B cell (primary cell): ENCODE measurements around the gene GADD45B. TPM values are rescaled to one million over a fixed set of nuclear protein-coding genes. Genes with fewer than 3 reads are reported as not detected.

ENCODE experiments used
- ATAC-seq: fragments of 200-7000 bp; cut with Tn5 transposase; one replicate; pipeline ENCODE4 v1.10.0; 2021; ENCODE audit warnings: low read depth, mild to moderate bottlenecking, moderate number of reproducible peaks, moderate library complexity
- CTCF ChIA-PET: fragments of 350-600 bp; sonication (Branson Sonifier 250); formaldehyde crosslinking; loops from one replicate; lab custom pipeline; 2021; ENCODE audit warnings: antibody characterized with exemption, inconsistent platforms; lab: Charles Lee
- POLR2A ChIA-PET: fragments of 350-600 bp; sonication (Branson Sonifier 250); formaldehyde crosslinking; loops from one replicate; lab custom pipeline; 2021; ENCODE audit warnings: antibody characterized with exemption; lab: Charles Lee
- DNase-seq: peaks from one replicate; pipeline ENCODE4 v3.0.0; 2013
- H2AFZ ChIP-seq: 2 replicates; pipeline ENCODE4 v1.6.1; 2012; ENCODE audit warnings: mild to moderate bottlenecking, low read depth, low read length; ENCODE audit not compliant: insufficient read depth, poor library complexity, severe bottlenecking
- H3K27ac ChIP-seq, 2 donors: 1 replicate in 1 of 2; 2 replicates in 1 of 2; pipeline ENCODE4 v1.5.1; 2012 to 2013; ENCODE audit warnings: low read length in 2 of 2, mild to moderate bottlenecking in 2 of 2, moderate library complexity in 1 of 2
- H3K27me3 ChIP-seq, 4 experiments: fragments of 200-600 bp in 1 of 4; sonication (generic) in 1 of 4; replicated peaks in 1 of 4; 1 replicate in 2 of 4; 2 replicates in 2 of 4; pipeline versions ENCODE4 v1.6.1 to v1.7.0; 2013 to 2016; ENCODE audit warnings: low read length in 3 of 4, mild to moderate bottlenecking in 2 of 4, mixed read lengths in 1 of 4, moderate library complexity in 1 of 4; ENCODE audit not compliant: insufficient read depth in 4 of 4, control insufficient read depth in 3 of 4; ENCODE audit errors: control extremely low read depth in 1 of 4
- H3K36me3 ChIP-seq, 2 experiments: replicated peaks in 1 of 2; 1 replicate in 1 of 2; 2 replicates in 1 of 2; pipeline versions ENCODE4 v1.6.1 to v1.7.1; 2013; ENCODE audit warnings: low read length in 1 of 2; ENCODE audit not compliant: insufficient read depth in 2 of 2, control insufficient read depth in 1 of 2; ENCODE audit errors: control extremely low read depth in 1 of 2, extremely low read depth in 1 of 2
- H3K4me1 ChIP-seq, 2 donors: fragments of 200-600 bp in 1 of 2; sonication (generic) in 1 of 2; 1 replicate in 1 of 2; 2 replicates in 1 of 2; pipeline versions ENCODE4 v1.5.1 to v1.6.1; 2013 to 2017; ENCODE audit warnings: low read length in 2 of 2; ENCODE audit not compliant: control insufficient read depth in 2 of 2, insufficient read depth in 2 of 2
- H3K4me2 ChIP-seq: replicated peaks from 2 replicates; pipeline ENCODE3; 2012; ENCODE audit warnings: mild to moderate bottlenecking, low read depth, low read length; ENCODE audit not compliant: poor library complexity, severe bottlenecking
- H3K4me3 ChIP-seq, 5 experiments: fragments of 200-600 bp in 1 of 5; sonication (generic) in 1 of 5; 1 replicate in 3 of 5; 2 replicates in 2 of 5; pipeline versions ENCODE4 v1.5.1 to v1.7.0; 2011 to 2016; ENCODE audit warnings: low read length in 4 of 5, mild to moderate bottlenecking in 4 of 5, low read depth in 2 of 5, control low read depth in 1 of 5, moderate library complexity in 1 of 5; ENCODE audit not compliant: insufficient read depth in 1 of 5; ENCODE audit errors: control extremely low read depth in 1 of 5, extremely low read depth in 1 of 5
- H3K79me2 ChIP-seq: fragments of 200-600 bp; sonication (generic); one replicate; pipeline ENCODE4 v1.6.0; 2016; ENCODE audit warnings: low read length; ENCODE audit not compliant: control insufficient read depth, insufficient read depth
- H3K9ac ChIP-seq: fragments of 200-600 bp; sonication (generic); 2 replicates; pipeline ENCODE4 v1.6.1; 2017; ENCODE audit warnings: mild to moderate bottlenecking, low read length, moderate library complexity
- H3K9me3 ChIP-seq, 3 donors: one replicate each; pipeline versions ENCODE4 v1.6.1 to v1.7.1; 2013; ENCODE audit warnings: low read length in 2 of 3; ENCODE audit not compliant: control insufficient read depth in 2 of 3, insufficient read depth in 1 of 3; ENCODE audit errors: control extremely low read depth in 1 of 3
- H4K20me1 ChIP-seq: 2 replicates; pipeline ENCODE4 v1.6.0; 2012; ENCODE audit warnings: mild to moderate bottlenecking, low read length; ENCODE audit not compliant: insufficient read depth, control insufficient read depth, poor library complexity, severe bottlenecking
- H3K27ac Mint-ChIP-seq: one replicate; pipeline ENCODE4 v1.8.0; 2021; ENCODE audit warnings: mixed read lengths
- H3K27me3 Mint-ChIP-seq: one replicate; pipeline ENCODE4 v1.8.0; 2021; ENCODE audit warnings: mixed read lengths
- H3K4me1 Mint-ChIP-seq: one replicate; pipeline ENCODE4 v1.8.0; 2021; ENCODE audit warnings: mixed read lengths
- H3K4me3 Mint-ChIP-seq: one replicate; pipeline ENCODE4 v1.8.0; 2021; ENCODE audit warnings: mixed read lengths
- H3K9me3 Mint-ChIP-seq: one replicate; pipeline ENCODE4 v1.8.0; 2022; ENCODE audit warnings: mixed read lengths; ENCODE audit not compliant: insufficient read depth
- CTCF ChIP-seq: fragments of 200-600 bp; IDR thresholded peaks from one replicate; pipeline ENCODE4 v1.8.0; 2022; ENCODE audit warnings: antibody characterized with exemption, mild to moderate bottlenecking
- EZH2 ChIP-seq: IDR thresholded peaks from 2 replicates; pipeline ENCODE4 v1.6.1; 2012; ENCODE audit warnings: borderline replicate concordance, low read depth, mild to moderate bottlenecking, moderate library complexity, low read length; ENCODE audit not compliant: insufficient read depth, poor library complexity, severe bottlenecking
- WGBS: methylation state at CpG from one replicate; pipeline ENCODE4 v1.1.5; 2013; ENCODE audit warnings: missing lambda C conversion rate; ENCODE audit not compliant: insufficient coverage; 5-methylcytosine and 5-hydroxymethylcytosine counted together
- intact Hi-C: fragments of 100-400 bp; cut with micrococcal nuclease; formaldehyde crosslinking; loops from one replicate; pipeline ENCODE4 v1.10.0; 2022
- polyA plus RNA-seq: library from polyadenylated mRNA; depleted of rRNA; stranded (reverse); fragments of >200 nt; gene quantifications from 2 replicates; pipeline ENCODE4 v1.2.3, GENCODE V29; 2012
- total RNA-seq, 2 donors: library from RNA; stranded (reverse); fragments of 120-200 nt in 1 of 2; gene quantifications; 1 replicate in 1 of 2; 2 replicates in 1 of 2; pipeline versions ENCODE4 v1.2.3 to v1.2.4, GENCODE V29; 2013 to 2022

Gene GADD45B
- total and polyA plus RNA-seq, 2 donors (not counting 1 experiment from before 2014, with no cell fraction given): 166 to 215 TPM

- H3K79me2 ChIP-seq: peaks cover 30% of the 10 kb centered on the region
- H2AFZ ChIP-seq: no peak overlapping the region
- peak overlapping the region; percentile 85 for H3K9ac ChIP-seq
- TF ChIP-seq CTCF: peak; percentile 98
- TF ChIP-seq EZH2: no peak
- H3K4me2 ChIP-seq: peak overlapping the region; percentile 100
- H3K27ac ChIP-seq: peak overlapping the region; percentile 72
- CTCF ChIA-PET: interaction anchor here (0.7 to 5.4 kb wide), 18 partner anchors 11 to 318 kb away, joined by 3 to 134 read pairs (median 6); partner anchors contain the start of gene LMNB2
- no peaks in the 10 kb centered on the region for H3K27me3 ChIP-seq
- intact Hi-C loops: loop anchor here (1.0 to 10.0 kb wide), 7 partner anchors 79 to 320 kb away; partner anchors contain the start of genes AP3D1, PLEKHJ1, SF3A2 and SLC39A3
- DNase-seq: peak; percentile 93
- peak; percentile 36 for ATAC-seq
- POLR2A ChIA-PET: interaction anchor here (0.8 to 4.7 kb wide), 6 partner anchors 79 to 1252 kb away, joined by 4 to 48 read pairs (median 19); no protein-coding TSS in a partner anchor
- peaks cover 31% of the 10 kb centered on the region for H3K4me1 Mint-ChIP-seq
- peak overlapping the region; percentile 57 to 100 (median 100) for H3K4me3 ChIP-seq
- no peaks in the 10 kb centered on the region for H3K9me3 ChIP-seq
- peak overlapping the region; percentile 88 for H3K4me3 Mint-ChIP-seq
- H3K27me3 Mint-ChIP-seq: no peaks in the 10 kb centered on the region
- no peaks in the 10 kb centered on the region for H3K36me3 ChIP-seq
- peaks cover 25 to 43% of the 10 kb centered on the region in 2 donors for H3K4me1 ChIP-seq
- H3K9me3 Mint-ChIP-seq: no peaks in the 10 kb centered on the region
- peak overlapping the region; percentile 87 for H3K27ac Mint-ChIP-seq
- H4K20me1 ChIP-seq: peaks cover 37% of the 10 kb centered on the region
- WGBS: 6% methylated on average over 51 of the region's 60 CpGs
These were observed 1.5 kb upstream of the GADD45B start for GRCh38 chr19:2474232-2475017.
